Mucosa of rectum (tissue), 2 donors: ENCODE measurements around the gene RPTOR.

ENCODE experiments used
- H3K27ac ChIP-seq, 2 donors: one replicate each; pipeline ENCODE4 v1.7.0; 2013; ENCODE audit warnings: inconsistent platforms in 2 of 2, low read depth in 2 of 2, low read length in 2 of 2
- H3K27me3 ChIP-seq, 2 donors: one replicate each; pipeline ENCODE4 v1.7.0; 2013; ENCODE audit warnings: low read length in 2 of 2; ENCODE audit not compliant: control insufficient read depth in 2 of 2, insufficient read depth in 2 of 2
- H3K36me3 ChIP-seq, 2 donors: one replicate each; pipeline ENCODE4 v1.7.0; 2013; ENCODE audit warnings: low read length in 2 of 2; ENCODE audit not compliant: control insufficient read depth in 2 of 2, insufficient read depth in 2 of 2
- H3K4me1 ChIP-seq, 2 donors: one replicate each; pipeline ENCODE4 v1.7.0; 2013; ENCODE audit warnings: low read length in 2 of 2, mild to moderate bottlenecking in 1 of 2; ENCODE audit not compliant: control insufficient read depth in 2 of 2, insufficient read depth in 2 of 2
- H3K4me3 ChIP-seq, 2 donors: one replicate each; pipeline ENCODE4 v1.7.0; 2013; ENCODE audit warnings: low read length in 2 of 2
- H3K9ac ChIP-seq, 2 donors: one replicate each; pipeline ENCODE4 v1.7.0; 2013; ENCODE audit warnings: low read length in 2 of 2, low read depth in 1 of 2, mild to moderate bottlenecking in 1 of 2
- H3K9me3 ChIP-seq, 2 donors: one replicate each; pipeline ENCODE4 v1.7.0; 2013; ENCODE audit warnings: low read length in 2 of 2; ENCODE audit not compliant: control insufficient read depth in 2 of 2
- donor health status: healthy.
- donor health status: Normal muscosa, but diverticular disease.

Gene RPTOR

GRCh38 chr17:80955078-80955477 is 410.4 kb downstream of the RPTOR start:
- Histone ChIP-seq H3K9ac (no peak overlapping the region), H3K27me3 (no peaks in the 10 kb centered on the region), H3K9me3 (no peaks in the 10 kb centered on the region), H3K27ac (no peak overlapping the region), H3K4me3 (no peak overlapping the region), H3K36me3 (peaks cover 3 to 14% of the 10 kb centered on the region in 2 donors), H3K4me1 (peaks cover 3 to 13% of the 10 kb centered on the region in 2 donors)

GRCh38 chr17:80955671-80956280 is 411.1 kb downstream of the RPTOR start:
- no peaks in the 10 kb centered on the region for H3K9me3 ChIP-seq
- H3K36me3 ChIP-seq: peaks cover 3 to 16% of the 10 kb centered on the region in 2 donors
- H3K27me3 ChIP-seq: no peaks in the 10 kb centered on the region
- no peak overlapping the region for H3K27ac ChIP-seq
- no peak overlapping the region for H3K9ac ChIP-seq
- H3K4me3 ChIP-seq: no peak overlapping the region
- H3K4me1 ChIP-seq: peaks cover 3 to 14% of the 10 kb centered on the region in 2 donors

DNA sequence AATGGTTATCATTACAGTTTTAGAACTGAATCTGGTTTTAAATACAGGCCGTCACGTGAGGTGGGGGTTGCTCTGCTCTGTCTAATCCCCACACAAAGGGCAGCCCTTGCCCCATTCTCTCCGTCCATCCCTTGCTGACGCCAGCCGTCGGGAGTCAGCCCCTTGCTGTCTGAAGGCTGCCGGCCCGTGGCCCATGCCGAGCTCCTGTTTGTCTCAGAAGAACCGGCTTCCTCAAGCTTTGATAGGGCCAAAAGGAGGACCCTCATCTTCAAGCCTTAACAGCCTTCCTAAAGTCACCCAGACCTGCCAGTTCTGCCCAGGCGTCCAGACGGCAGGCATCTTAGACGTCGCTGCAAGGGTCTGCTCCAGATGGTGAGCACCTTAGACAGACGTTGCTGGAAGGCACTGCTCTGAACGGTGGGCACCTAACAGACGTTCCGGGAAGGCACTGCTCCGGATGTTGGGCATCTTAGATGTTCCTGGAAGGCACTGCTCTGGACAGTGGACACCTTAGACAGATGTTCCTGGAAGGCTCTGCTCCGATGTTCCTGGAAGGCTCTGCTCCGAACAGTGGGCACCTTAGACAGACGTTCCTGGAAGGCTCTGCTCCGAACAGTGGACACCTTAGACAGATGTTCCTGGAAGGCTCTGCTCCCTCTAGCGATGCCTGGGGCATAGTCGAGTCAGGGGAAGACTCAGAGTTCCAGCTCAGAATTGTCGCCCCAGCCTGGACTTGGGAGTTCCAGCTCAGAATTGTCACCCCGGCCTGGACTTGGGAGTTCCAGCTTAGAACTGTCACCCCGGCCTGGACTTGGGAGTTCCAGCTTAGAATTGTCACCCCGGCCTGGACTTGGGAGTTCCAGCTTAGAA is 411.9 kb downstream of the RPTOR start:
- Histone ChIP-seq H3K9ac (no peak overlapping the region), H3K27me3 (no peaks in the 10 kb centered on the region), H3K4me3 (no peak overlapping the region), H3K4me1 (peaks cover 3 to 14% of the 10 kb centered on the region in 2 donors), H3K9me3 (no peaks in the 10 kb centered on the region), H3K36me3 (peaks cover 0 to 13% of the 10 kb centered on the region in 2 donors), H3K27ac (no peak overlapping the region)

DNA sequence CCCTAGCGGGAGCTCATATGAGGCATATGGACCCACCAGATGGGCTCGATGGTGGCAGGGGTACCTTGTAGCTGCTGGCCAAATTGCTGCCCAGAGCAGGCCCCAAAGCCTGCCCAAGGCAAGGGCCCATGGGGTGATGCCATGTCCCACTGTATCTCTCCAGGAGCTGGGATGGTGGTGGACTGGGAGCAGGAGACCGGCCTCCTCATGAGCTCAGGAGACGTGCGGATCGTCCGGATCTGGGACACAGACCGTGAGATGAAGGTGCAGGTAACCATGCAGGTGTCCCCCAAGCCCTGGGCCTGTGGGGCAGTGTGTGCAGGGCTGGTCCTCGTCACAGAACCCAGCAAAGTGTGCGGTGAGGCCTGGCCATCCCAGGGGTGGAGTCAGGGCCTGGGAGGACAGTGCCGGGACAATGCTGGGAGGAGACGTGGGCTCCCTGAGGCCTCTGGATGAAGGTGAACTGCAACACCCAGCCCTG is 412.9 kb downstream of the RPTOR start:
- Histone ChIP-seq H3K27me3 (no peaks in the 10 kb centered on the region), H3K36me3 (peaks cover 0 to 8% of the 10 kb centered on the region in 2 donors), H3K4me3 (no peak overlapping the region), H3K9me3 (no peaks in the 10 kb centered on the region), H3K27ac (no peak overlapping the region), H3K9ac (no peak overlapping the region), H3K4me1 (peaks cover 3 to 14% of the 10 kb centered on the region in 2 donors)

DNA sequence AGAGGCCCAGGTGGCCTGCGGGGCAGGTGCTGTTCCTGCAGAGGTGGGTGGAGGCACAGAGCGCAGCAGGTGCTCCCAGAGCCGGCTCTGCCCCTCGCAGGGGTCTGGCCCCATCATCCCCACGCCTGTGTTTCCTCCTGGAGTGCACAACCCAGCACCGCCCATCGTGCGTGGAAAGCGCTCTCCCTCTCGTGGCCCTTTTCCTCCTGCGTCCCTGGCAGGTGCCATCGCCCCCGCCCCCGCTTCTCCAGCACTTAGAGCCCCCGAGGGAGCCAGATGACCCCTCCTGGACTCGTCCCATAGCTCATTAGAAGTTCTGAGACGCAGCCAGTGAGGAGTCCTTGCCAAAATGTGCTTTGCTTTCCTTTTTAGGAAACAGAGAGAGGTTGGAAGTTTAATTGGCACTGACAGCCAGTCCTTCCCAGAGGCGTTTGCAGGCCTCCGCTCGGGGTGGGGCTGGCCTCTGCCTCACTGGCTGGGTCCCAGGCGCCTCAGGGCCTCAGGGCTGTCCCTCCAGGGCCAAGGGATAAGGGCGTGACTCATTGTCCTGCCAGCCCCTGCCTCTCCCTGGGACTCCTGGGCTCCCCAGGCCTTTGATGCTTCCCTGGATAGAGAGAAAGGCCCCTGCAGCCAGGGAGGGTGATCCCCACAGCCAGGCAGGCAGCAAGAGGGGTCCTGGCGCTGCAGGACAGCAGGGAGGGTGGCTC is 414.8 kb downstream of the RPTOR start:
- Histone ChIP-seq H3K4me3 (no peak overlapping the region), H3K4me1 (peaks cover 3 to 14% of the 10 kb centered on the region in 2 donors), H3K27me3 (no peaks in the 10 kb centered on the region), H3K36me3 (peaks cover 0 to 10% of the 10 kb centered on the region in 2 donors), H3K27ac (peak overlapping the region; percentile 72 to 77), H3K9ac (no peak overlapping the region), H3K9me3 (no peaks in the 10 kb centered on the region)

DNA sequence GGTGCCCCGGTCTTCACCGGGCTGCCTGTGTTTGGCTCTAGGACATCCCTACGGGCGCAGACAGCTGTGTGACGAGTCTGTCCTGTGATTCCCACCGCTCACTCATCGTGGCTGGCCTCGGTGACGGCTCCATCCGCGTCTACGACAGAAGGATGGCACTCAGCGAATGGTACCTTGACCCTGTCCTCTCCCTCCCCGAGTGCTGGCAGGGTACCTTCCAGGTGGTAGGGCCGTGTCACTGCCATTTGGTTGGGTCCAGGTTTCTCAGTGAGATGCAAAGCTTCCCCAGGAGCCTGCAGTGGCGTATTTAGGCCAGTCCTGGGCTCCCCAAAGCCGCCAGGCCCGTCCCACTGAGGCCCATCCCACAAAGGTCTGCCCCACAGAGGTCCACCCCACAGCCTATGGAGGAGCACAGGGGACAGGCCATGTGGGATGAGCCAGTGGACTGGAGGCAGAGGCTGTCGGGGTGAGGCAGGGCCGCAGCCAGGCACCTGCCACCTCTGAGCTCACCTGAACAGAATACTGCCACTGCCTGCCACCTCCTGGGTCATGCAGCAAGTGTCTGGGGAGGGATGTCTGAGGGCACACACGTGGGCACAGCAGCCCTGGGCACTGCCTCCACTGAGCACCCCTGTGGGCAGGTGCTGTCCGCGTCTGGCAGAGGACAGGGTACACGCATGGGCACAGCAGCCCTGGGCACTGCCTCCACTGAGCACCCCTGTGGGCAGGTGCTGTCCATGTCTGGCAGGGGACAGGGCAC is 415.6 kb downstream of the RPTOR start:
- Histone ChIP-seq H3K9me3 (no peaks in the 10 kb centered on the region), H3K9ac (no peak overlapping the region), H3K4me3 (no peak overlapping the region), H3K27ac (peak overlapping the region; percentile 39 to 77), H3K27me3 (no peaks in the 10 kb centered on the region), H3K4me1 (peaks cover 3 to 14% of the 10 kb centered on the region in 2 donors), H3K36me3 (peaks cover 0 to 13% of the 10 kb centered on the region in 2 donors)

DNA sequence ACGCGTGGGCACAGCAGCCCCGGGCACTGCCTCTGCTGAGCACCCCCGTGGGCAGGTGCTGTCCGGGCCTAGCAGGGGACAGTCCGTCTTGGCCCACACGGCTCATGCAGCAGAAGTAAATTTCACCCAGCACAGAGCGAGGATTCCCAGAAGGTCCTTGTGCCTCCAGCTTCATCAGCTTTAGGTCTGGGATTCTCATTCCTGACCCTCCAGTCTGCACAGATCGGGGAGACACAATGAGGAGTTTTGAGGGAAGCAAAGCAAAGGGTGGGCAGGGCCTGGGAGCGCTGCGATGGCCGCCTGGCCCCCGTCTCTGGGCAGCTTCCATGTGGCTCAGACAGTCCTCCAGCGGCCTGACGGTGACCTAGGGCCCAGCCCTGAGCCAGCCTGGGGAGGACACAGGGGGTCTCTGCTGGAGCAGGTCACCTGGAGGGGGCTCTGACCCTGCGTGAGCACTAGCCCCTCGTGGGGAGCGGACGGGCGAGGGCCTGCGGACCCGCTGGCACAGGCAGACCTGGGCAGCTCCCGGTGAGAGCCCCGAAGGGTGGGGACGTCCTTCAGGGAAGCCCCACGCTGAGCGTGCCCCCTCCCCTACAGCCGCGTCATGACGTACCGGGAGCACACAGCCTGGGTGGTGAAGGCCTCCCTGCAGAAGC is 416.3 kb downstream of the RPTOR start:
- Histone ChIP-seq H3K27me3 (no peaks in the 10 kb centered on the region), H3K36me3 (peaks cover 0 to 17% of the 10 kb centered on the region in 2 donors), H3K9me3 (no peaks in the 10 kb centered on the region), H3K4me3 (no peak overlapping the region), H3K27ac (peak overlapping the region in 1 of 2 donors; percentile 77), H3K4me1 (peaks cover 3 to 14% of the 10 kb centered on the region in 2 donors), H3K9ac (no peak overlapping the region)

- no peak overlapping the region for H3K4me3 ChIP-seq
- no peak overlapping the region for H3K9ac ChIP-seq
- H3K27ac ChIP-seq: peak overlapping the region in 1 of 2 donors; percentile 58
- H3K36me3 ChIP-seq: peaks cover 0 to 14% of the 10 kb centered on the region in 2 donors
- H3K9me3 ChIP-seq: no peaks in the 10 kb centered on the region
- no peaks in the 10 kb centered on the region for H3K27me3 ChIP-seq
- H3K4me1 ChIP-seq: peaks cover 3 to 14% of the 10 kb centered on the region in 2 donors
Measured at GRCh38 chr17:80961541-80962330, 417.1 kb downstream of the RPTOR start.
